HG03469 (cell line): Measurements from ENCODE around the gene BECN2.

ENCODE experiments used
- ATAC-seq: cut with Tn5 transposase; IDR thresholded peaks from one replicate; pipeline ENCODE4 v1.9.1; 2021; ENCODE audit warnings: mild to moderate bottlenecking, moderate library complexity, moderate number of reproducible peaks; ENCODE audit not compliant: unreplicated experiment

The BECN2 gene

DNA sequence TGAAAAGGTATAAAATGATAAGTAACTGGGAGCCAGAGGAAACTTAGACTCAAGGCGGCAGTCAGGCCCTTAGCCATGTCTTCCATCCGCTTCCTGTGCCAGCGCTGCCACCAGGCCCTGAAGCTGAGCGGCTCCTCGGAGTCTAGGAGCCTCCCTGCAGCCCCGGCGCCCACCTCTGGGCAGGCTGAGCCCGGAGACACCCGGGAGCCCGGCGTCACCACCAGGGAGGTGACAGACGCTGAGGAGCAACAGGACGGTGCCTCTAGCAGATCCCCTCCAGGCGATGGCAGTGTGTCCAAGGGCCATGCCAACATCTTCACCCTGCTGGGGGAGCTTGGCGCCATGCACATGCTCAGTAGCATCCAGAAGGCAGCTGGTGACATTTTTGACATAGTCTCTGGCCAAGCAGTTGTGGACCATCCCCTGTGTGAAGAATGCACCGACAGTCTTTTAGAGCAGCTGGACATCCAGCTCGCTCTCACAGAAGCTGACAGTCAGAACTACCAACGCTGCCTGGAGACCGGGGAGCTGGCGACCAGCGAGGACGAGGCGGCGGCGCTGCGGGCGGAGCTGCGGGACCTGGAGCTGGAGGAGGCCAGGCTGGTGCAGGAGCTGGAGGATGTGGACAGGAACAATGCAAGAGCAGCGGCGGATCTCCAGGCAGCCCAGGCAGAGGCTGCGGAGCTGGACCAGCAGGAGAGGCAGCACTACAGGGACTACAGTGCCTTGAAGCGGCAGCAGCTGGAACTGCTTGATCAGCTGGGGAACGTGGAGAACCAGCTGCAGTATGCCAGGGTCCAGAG lies at the start of gene BECN2:
Gene BECN2, plus strand, starts transcription at position 76 of the 803 bp plus-strand sequence. Its CDS starts 0 bp downstream, at position 76.
- no peak for ATAC-seq

GRCh38 chr1:241916196-241916595 lies 41.4 kb upstream of the BECN2 start:
- no peak for ATAC-seq

GRCh38 chr1:241917487-241917886 lies 40.1 kb upstream of the BECN2 start:
- no peak for ATAC-seq

DNA sequence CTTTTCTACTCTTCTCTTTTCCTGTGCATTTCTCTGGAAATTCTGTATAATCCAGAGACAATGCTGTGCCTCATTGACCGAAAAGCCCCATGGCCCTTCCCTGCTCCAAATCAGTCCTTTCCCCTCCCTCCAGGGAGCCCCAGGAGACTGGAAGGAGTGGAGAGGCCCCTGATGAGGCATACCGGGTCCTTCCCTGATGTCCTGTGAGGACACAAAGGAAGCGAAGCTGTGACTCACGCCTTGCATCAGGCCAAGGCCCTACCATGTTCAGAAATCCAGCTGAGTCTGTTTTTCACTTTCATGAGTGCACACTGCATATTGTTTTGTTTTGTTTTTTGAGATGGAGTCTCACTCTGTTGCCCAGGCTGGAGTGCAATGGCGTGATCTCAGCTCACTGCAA lies 38.7 kb upstream of the BECN2 start:
- ATAC-seq, result no peak

- ATAC-seq, result no peak
Measured at GRCh38 chr1:241924080-241924808, 33.3 kb upstream of the BECN2 start.

DNA sequence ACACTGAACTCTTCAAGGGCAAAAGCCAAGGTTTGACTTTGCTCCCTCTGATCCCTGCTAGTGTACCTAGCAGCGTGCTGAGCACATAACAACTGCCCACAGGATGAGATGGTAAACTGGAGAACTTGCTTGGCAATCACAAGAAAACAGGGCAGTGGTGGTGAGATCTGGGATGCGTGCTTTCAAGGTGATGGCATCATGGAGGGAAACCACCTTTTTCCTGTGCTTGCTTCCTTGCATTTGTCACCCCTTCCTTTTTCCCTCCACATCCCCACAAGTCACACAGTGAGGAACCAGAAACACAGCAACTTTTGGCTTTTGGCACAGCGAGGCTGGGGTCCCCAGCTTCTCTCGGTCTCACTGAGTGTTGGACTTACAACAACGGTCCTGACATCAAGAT lies 31.4 kb upstream of the BECN2 start:
- ATAC-seq, result no peak

DNA sequence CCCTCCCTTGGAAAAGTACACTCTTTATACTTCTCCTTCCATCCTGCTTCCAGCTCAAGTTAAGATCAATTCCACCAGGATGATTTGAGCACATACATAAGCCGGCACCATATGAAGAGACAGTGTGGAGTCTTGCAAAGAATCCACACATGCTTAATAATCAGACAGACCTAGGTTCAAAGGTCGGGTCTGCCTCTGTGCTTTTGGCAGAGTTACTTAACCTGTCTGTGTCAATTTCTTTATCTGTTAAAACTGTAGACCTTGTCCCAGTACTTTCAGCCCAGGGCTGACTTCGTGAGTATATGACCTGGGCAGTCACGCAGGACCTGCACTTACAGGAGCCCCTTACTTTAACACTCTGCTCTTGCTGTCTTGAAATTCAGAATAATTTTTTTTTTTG lies 30.2 kb upstream of the BECN2 start:
- ATAC-seq, result no peak

DNA sequence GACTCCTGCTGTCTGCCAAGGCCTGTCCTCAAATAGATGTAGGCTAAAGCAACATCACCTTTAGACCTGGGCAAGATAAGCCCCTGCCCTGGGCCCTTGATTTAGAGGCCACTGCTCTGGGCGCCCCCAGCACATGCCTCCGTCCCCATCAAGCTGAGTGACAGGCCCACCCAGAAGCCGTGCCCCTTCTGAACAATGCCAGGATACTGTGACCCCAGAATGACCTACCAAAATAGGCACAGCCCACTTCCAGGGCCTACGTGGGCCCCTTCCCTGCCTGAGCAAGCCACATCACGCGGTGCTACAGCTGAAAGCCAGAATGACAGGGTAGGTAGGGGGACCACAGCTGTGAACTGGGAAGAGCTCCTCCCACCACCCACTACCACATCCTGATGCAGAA lies 24.7 kb upstream of the BECN2 start:
- ATAC-seq, result no peak

DNA sequence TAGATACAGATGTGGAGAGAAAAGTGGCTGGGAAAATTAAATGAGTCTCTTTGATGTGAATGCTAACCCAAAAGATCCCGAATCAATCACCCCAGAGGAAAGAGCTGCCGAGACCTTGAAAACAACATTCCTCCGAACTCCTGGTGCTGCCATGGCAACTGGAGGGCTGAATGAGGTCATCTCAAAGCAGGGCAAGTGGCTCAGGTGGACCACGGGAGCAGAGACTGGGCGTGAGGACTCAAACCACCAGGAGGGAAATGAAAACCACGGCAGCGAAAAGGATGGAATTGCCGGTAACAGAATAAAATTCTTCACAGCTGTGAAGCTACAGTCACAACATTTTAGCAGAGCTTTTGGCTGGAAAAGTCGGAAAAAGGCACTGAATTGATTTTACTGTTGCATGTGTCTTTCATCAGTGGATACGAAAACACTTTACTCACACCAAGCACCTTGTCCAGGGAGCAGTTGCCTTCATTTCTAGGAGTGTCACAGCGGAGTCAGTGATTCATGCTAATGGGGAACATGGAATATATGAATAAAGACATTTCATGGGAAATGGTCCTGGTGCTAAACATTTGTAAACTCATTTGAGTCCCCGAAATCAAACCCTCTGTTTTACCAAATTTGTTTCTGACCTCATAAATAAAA lies 23.2 kb upstream of the BECN2 start:
- no peak for ATAC-seq

GRCh38 chr1:241934866-241935265 lies 22.7 kb upstream of the BECN2 start:
- no peak for ATAC-seq

- no peak for ATAC-seq
Measured at GRCh38 chr1:241939798-241940197, 17.8 kb upstream of the BECN2 start.

- ATAC-seq, result no peak
Measured at GRCh38 chr1:241942738-241943137, 14.8 kb upstream of the BECN2 start.

GRCh38 chr1:241944300-241944699 lies 13.3 kb upstream of the BECN2 start:
- no peak for ATAC-seq

DNA sequence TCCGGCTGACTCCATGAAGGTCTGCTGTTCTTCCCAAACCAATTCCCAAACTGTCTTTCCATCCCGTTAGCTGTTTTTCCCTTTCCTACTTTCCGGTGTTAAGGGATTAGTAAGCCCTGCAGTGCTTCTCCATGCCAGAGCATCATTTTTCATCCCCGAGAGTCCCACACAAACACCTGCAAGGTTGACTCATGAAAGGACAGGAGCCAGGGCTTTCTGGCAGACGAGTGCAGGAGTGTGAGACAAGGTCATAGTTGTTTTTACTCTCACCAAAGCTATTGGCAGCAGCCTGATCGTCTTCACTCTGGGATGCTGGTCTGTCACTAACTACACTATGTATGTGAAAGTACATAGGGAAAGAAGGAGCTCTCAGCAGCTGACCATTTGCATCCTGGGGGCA lies 10.2 kb upstream of the BECN2 start:
- ATAC-seq, result no peak

DNA sequence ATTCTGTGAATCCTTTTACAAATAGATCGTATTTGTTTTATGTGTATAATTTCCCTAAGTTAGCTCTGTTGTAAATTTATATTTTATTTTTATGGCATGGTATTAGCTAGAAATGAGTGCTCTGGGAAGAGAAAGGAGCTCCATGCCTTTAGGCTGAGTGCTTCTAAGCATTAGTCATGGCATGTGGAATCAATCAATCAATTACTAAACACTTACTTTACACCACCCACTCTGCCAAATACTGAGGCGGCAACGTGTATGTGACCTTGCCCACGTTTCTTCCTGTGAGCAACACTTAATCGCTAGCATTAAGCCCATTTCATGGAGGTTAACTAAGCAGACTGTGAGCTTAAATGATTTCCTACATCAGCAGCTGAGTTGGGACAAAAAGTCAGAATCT lies 7.2 kb upstream of the BECN2 start:
- ATAC-seq, result no peak

DNA sequence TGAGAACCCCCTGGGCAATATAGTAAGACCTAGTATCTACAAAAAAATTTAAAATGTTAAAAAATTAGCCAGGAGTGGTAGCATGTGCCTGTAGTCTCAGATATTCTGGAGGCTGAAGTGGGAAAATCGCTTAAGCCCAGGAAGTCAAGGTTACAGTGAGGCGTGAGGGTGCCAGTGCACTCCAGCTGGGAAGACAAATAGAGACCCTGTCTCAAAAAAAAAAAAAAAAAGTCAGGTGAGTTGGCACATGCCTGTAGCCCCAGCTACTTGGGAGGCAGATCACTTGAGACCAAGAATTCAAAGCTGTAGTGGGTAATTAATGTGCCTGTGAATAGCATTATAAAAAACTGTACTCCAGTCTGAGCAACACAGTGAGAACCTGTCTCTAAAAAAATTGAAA lies 4.6 kb downstream of the BECN2 start:
- no peak for ATAC-seq

DNA sequence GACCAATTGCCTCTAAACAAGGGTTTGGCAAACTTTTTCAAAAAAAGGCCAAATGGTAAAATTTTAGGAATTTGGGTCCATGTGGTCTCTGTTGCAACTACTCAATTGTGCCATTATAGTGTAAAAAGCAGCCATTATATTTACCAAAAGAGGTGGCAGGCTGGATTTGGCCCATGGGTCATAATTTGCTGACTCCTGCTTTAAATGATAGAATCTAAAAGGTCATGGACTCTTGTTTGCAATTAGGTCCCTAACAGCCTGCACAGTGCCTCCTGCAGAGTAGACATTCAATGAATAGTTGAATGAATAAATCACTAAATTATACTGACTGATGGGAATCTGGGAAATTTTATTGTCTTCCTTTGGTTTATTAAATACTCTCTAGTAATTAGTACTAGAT lies 6.2 kb downstream of the BECN2 start:
- ATAC-seq, result no peak

DNA sequence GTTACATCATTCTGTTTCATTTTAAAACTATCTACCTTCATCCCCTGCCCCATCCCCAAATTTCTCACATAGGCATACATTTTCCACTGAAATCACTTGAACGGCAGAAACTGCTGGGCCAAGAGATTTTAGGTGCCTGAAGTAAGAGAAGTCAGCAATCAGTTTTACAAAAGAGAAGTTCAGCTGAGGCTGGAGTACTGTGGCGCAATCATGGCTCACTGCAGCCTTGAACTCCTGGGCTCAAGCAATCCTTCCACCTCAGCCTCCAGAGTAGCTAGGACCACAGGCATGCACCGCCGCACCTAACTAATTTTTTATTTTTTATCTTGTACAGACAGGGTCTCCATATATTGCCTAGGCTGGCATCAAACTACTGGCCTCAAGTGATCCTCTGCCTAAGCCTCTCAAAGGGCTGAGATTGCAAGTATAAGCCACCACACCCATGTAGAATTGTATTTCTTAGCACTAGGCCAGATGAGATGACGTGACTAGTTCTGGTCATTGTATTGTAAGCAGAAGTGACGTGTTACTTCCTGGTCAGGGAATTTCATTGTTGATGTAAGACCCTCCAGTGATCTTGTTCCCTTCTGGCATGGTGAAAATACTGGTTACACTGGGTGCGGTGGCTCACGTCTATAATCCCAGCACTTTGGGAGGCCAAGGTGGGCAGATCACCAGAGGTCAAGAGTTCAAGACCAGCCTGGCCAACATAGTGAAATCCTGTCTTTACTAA lies 7.1 kb downstream of the BECN2 start:
- no peak for ATAC-seq

DNA sequence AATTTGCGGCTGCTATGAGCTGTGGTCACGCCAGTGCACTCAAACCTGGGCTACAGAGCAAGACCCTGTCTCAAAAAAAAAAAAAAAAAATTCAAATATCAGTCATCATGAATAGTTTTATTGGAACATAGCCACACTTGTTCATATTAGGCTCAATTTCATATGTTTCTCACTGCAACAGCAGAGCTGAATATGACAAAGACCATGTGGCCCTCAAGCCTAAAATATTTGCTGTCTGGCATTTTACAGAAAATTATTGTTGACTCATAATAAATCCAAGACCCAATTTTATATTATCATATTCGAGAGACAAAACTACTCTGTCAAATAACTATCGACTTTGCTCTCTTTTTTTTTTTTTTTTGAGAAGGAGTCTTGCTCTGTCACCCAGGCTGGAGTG lies 11.0 kb downstream of the BECN2 start:
- ATAC-seq, result no peak

DNA sequence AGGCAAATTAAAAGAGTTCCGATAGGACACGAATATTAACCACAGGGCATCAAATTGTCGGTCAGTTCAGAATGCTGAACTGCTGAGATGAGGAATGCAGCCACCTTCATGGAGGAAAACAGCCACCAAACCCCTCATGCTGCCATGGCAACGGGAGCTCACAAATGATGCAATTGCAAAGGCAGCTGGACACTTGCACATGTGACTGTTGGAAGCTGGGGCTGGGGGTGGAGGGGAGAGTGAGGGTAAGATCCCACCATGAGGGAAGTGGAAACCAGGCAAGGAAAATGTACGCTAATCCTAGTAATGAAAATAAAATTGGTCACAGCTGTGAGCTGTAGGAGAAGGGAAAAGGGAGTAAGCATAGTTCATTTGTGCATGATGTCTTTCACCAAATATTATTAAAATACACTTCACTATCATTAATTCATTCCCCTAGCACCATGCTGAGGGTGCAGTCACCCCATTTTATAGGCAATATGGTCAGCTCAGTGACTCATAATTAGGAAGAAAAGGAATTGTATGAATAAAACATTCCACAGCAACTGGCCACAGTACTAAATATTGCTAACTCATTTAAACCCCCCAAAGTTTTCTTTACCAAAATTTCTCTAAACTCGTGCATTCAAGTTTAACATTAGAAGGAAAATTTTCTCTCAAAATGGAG lies 15.3 kb downstream of the BECN2 start:
- no peak for ATAC-seq

DNA sequence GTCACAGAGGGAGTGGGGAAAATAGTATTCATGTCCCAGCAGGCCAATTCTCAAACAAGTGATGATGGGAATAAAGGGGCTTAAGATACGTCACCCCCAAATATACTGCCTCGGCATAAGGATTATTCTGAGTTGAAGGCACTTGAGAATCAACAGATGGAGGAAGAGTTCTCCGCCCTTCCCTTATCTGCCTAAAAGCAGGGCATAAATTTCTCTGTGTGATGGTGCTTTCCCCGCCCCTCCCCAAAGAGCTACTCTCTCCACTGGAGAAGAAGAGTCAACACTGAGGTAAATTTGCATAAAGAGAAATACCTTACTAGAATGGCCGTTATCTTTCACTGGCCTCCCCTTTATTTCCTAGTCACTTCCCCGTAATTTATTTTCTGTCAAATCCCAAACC lies 18.7 kb downstream of the BECN2 start:
- ATAC-seq, result no peak
